ENCODE data around the gene EDA. TPM values are rescaled to one million over a fixed set of nuclear protein-coding genes. Genes with fewer than 3 reads are reported as not detected.

The EDA gene
- not detected for polyA plus RNA-seq

GRCh38 chrX:69615779-69616456 is at the start of gene EDA:
TSS of gene EDA (plus strand) at chrX:69616113.
- peaks cover 0 to 7% (median 2%) of the 10 kb centered on the region in 3 donors for H3K27me3 Mint-ChIP-seq (ENCODE audit: low read depth in 3 of 3)
- no peaks in the 10 kb centered on the region for H3K36me3 Mint-ChIP-seq
- H3K4me1 Mint-ChIP-seq, result peaks cover 0 to 1% of the 10 kb centered on the region in 2 donors
- no peaks in the 10 kb centered on the region for H3K9me3 Mint-ChIP-seq
- no peak within 1 kb of the TSS for H3K27ac Mint-ChIP-seq
- H3K4me3 Mint-ChIP-seq, result peak within 1 kb of the TSS; percentile 32 to 69 (median 61)
- peak; percentile 3 to 19 (median 3) for DNase-seq

GRCh38 chrX:69568828-69569227 is 47.1 kb upstream of the EDA start:
- peaks cover 0 to 3% (median 0%) of the 10 kb centered on the region in 3 donors for H3K27me3 Mint-ChIP-seq (ENCODE audit: low read depth in 3 of 3)
- no peaks in the 10 kb centered on the region for H3K36me3 Mint-ChIP-seq
- H3K27ac Mint-ChIP-seq, result no peak overlapping the region
- DNase-seq, result no peak
- no peaks in the 10 kb centered on the region for H3K9me3 Mint-ChIP-seq
- H3K4me3 Mint-ChIP-seq, result no peak overlapping the region
- no peaks in the 10 kb centered on the region for H3K4me1 Mint-ChIP-seq

DNA sequence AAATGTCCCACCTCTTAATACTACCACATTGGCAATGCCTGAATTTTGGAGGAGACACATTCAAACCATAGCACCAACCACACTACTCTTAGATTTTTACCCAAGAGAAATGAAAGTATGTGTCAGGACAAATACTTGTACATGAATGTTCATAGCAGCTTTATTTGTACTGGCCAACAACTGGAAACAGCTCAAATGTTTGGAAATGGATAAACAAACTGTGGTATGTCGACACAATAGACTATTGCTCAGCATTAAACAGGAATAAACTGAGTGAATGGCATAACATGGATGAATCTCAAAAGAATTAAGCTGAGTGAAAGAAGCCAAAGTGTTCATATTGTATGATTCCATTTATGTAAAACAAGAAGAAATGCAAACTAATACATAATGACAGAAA is 18.5 kb upstream of the EDA start:
- Mint-ChIP-seq H3K4me1 (no peaks in the 10 kb centered on the region), H3K27me3 (ENCODE audit: low read depth in 3 of 3) (peaks cover 0 to 8% (median 3%) of the 10 kb centered on the region in 3 donors), H3K4me3 (no peak overlapping the region), H3K27ac (no peak overlapping the region), H3K36me3 (no peaks in the 10 kb centered on the region), H3K9me3 (no peaks in the 10 kb centered on the region)
- no peak for DNase-seq

GRCh38 chrX:69600182-69600581 is 15.7 kb upstream of the EDA start:
- H3K36me3 Mint-ChIP-seq, result no peaks in the 10 kb centered on the region
- H3K4me3 Mint-ChIP-seq, result no peak overlapping the region
- H3K27me3 Mint-ChIP-seq (ENCODE audit: low read depth in 3 of 3), result peaks cover 0 to 3% (median 3%) of the 10 kb centered on the region in 3 donors
- no peaks in the 10 kb centered on the region for H3K9me3 Mint-ChIP-seq
- H3K27ac Mint-ChIP-seq, result no peak overlapping the region
- no peaks in the 10 kb centered on the region for H3K4me1 Mint-ChIP-seq
- no peak for DNase-seq

- H3K4me1 Mint-ChIP-seq, result no peaks in the 10 kb centered on the region
- H3K27ac Mint-ChIP-seq, result no peak overlapping the region
- H3K4me3 Mint-ChIP-seq, result no peak overlapping the region
- no peak for DNase-seq
- H3K36me3 Mint-ChIP-seq, result no peaks in the 10 kb centered on the region
- H3K27me3 Mint-ChIP-seq (ENCODE audit: low read depth in 3 of 3), result peaks cover 0 to 1% (median 0%) of the 10 kb centered on the region in 3 donors
- H3K9me3 Mint-ChIP-seq, result no peaks in the 10 kb centered on the region
Observed at GRCh38 chrX:69603566-69604194, 12.2 kb upstream of the EDA start.

DNA sequence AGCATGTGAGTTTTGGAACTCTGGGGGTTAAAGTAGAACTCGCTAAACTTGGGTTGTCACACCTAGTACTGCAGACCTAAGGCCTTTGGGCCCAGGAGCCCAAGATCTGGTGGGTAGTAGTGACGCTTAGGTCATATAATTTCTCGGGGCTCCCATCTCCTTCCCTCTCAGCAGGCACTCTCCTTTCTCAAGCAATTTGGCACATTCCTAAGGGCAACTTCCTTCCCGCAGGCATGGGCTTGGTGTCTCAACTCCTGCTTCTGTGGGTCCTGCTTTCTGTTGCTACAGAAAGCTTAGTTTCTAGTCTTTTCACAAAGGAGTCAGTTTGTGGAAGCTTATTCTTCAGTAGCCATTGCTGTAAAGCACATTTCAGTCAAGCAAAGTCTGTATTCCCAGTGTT is 10.4 kb upstream of the EDA start:
- H3K27ac Mint-ChIP-seq, result no peak overlapping the region
- no peaks in the 10 kb centered on the region for H3K4me1 Mint-ChIP-seq
- no peak for DNase-seq
- H3K4me3 Mint-ChIP-seq, result no peak overlapping the region
- H3K36me3 Mint-ChIP-seq, result no peaks in the 10 kb centered on the region
- H3K27me3 Mint-ChIP-seq (ENCODE audit: low read depth in 3 of 3), result peaks cover 0 to 1% (median 0%) of the 10 kb centered on the region in 3 donors
- no peaks in the 10 kb centered on the region for H3K9me3 Mint-ChIP-seq

DNA sequence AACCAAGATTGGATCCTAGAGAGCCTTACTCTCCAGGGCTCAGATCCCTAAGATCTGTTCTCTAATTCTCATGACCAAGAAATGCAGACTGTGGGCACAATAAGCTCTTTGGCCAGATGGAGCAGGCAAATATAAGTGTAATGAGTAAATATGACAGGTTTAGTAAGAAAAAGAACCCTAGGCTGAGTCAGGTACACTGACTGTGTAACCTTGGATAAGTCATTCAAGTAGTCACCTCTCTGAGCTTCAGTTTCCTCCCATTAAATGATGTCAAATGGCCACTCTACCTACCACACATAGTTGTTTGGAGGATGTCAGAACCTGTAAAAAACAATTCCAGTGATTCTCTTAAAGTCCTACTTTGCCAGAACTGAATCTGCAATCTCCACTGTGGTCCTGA is 8.3 kb upstream of the EDA start:
- Mint-ChIP-seq H3K4me1 (no peaks in the 10 kb centered on the region), H3K36me3 (no peaks in the 10 kb centered on the region), H3K27ac (no peak overlapping the region), H3K4me3 (no peak overlapping the region), H3K9me3 (no peaks in the 10 kb centered on the region), H3K27me3 (ENCODE audit: low read depth in 3 of 3) (peaks cover 0 to 1% (median 0%) of the 10 kb centered on the region in 3 donors)
- no peak for DNase-seq

- no peaks in the 10 kb centered on the region for H3K36me3 Mint-ChIP-seq
- no peak overlapping the region for H3K27ac Mint-ChIP-seq
- no peak overlapping the region for H3K4me3 Mint-ChIP-seq
- DNase-seq, result no peak
- H3K9me3 Mint-ChIP-seq, result no peaks in the 10 kb centered on the region
- H3K27me3 Mint-ChIP-seq (ENCODE audit: low read depth in 3 of 3), result peaks cover 0 to 7% (median 2%) of the 10 kb centered on the region in 3 donors
- H3K4me1 Mint-ChIP-seq, result peaks cover 0 to 1% of the 10 kb centered on the region in 2 donors
Observed at GRCh38 chrX:69613946-69614345, 2.0 kb upstream of the EDA start.

DNA sequence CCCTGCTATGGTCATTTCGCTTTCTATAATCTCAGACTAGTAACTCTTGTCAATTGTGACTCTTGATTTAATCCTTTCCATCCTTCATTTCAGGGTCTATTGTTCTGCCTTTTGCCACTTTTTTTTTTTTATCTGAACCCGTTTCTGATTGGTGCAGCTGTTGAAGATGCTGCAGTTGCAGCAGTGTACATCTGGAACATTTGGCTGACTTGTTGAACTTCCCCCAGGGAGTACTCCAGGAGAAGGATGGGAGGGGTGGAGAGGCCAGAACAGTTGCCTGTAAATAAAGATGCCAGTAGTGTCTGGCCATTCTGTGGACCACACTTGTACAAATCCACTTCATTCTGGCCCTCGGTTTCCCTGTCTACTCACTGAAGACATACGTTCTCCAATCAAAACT is 1.0 kb upstream of the EDA start:
- Mint-ChIP-seq H3K27me3 (ENCODE audit: low read depth in 3 of 3) (peaks cover 0 to 7% (median 2%) of the 10 kb centered on the region in 3 donors), H3K27ac (no peak overlapping the region), H3K9me3 (no peaks in the 10 kb centered on the region), H3K4me3 (no peak overlapping the region), H3K4me1 (peaks cover 0 to 1% of the 10 kb centered on the region in 2 donors), H3K36me3 (no peaks in the 10 kb centered on the region)
- DNase-seq, result no peak

- H3K4me1 Mint-ChIP-seq, result peaks cover 0 to 1% of the 10 kb centered on the region in 2 donors
- no peak for DNase-seq
- peak overlapping the region in 4 of 5 donors; percentile 8 to 56 (median 38) for H3K4me3 Mint-ChIP-seq
- H3K36me3 Mint-ChIP-seq, result no peaks in the 10 kb centered on the region
- H3K9me3 Mint-ChIP-seq, result no peaks in the 10 kb centered on the region
- H3K27me3 Mint-ChIP-seq (ENCODE audit: low read depth in 3 of 3), result peaks cover 0 to 7% (median 2%) of the 10 kb centered on the region in 3 donors
- H3K27ac Mint-ChIP-seq, result no peak overlapping the region
Observed at GRCh38 chrX:69615342-69615741, 571 bp upstream of the EDA start.

DNA sequence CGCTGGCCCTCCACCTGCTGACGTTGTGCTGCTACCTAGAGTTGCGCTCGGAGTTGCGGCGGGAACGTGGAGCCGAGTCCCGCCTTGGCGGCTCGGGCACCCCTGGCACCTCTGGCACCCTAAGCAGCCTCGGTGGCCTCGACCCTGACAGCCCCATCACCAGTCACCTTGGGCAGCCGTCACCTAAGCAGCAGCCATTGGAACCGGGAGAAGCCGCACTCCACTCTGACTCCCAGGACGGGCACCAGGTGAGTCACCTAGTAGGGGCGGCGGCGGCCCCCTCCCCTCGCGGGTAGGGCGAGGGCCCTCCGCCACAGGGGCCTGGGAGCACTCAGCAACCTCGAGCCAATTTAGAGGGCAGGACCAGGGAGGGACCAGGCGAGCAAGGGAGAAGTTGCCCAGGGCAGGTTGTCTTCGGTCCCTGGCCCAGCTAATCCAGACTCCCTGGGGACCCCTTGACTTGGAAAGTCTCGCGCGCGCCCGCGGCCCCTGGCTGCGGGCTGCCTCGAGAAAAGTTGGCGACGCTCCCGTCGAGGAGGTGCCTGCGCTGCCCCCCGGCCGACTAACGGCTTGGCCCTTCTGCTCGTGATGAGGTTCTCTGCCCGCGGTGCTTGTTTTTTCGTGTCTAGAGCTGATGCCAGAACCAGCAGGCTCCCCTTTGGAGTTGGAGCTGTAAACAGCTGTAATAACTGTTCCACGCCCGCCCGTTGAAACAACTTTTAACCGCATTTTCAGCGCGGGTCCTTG is 717 bp downstream of the EDA start:
- peak overlapping the region; percentile 32 to 69 (median 61) for H3K4me3 Mint-ChIP-seq

DNA sequence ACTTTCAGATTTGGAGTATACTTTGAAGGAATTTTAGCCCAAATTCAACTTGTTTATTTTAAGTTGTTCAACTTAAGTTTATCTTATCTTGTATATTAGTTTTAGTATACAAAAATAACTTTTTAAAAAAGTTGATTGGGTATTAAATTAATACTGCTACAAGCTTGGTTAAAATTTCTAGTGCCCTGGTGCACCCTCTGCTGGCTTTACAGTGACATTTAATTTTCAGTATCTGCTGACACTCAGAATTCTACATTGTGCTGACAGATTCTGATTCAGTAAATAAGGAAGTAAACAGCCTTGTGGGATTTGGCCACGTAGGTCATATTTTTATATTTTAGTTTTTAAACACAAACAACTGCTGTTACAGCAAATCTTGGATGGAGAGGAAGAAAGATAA is 2.9 kb downstream of the EDA start:
- peaks cover 0 to 2% (median 0%) of the 10 kb centered on the region in 6 donors for H3K9me3 Mint-ChIP-seq
- H3K4me3 Mint-ChIP-seq, result no peak overlapping the region
- DNase-seq, result no peak
- H3K36me3 Mint-ChIP-seq, result no peaks in the 10 kb centered on the region
- peaks cover 2 to 5% (median 3%) of the 10 kb centered on the region in 3 donors for H3K27me3 Mint-ChIP-seq (ENCODE audit: low read depth in 3 of 3)
- no peak overlapping the region for H3K27ac Mint-ChIP-seq
- peaks cover 0 to 1% of the 10 kb centered on the region in 2 donors for H3K4me1 Mint-ChIP-seq

More for the DNA sequence above, 717 bp downstream of the EDA start:
- H3K9me3 Mint-ChIP-seq, result peaks cover 0 to 2% (median 0%) of the 10 kb centered on the region in 6 donors
- no peaks in the 10 kb centered on the region for H3K36me3 Mint-ChIP-seq
- H3K27ac Mint-ChIP-seq, result no peak overlapping the region
- peaks cover 0 to 1% of the 10 kb centered on the region in 2 donors for H3K4me1 Mint-ChIP-seq
- no peak for DNase-seq
- peaks cover 0 to 7% (median 2%) of the 10 kb centered on the region in 3 donors for H3K27me3 Mint-ChIP-seq (ENCODE audit: low read depth in 3 of 3)

GRCh38 chrX:69626129-69626528 is 10.2 kb downstream of the EDA start:
- Mint-ChIP-seq H3K27ac (no peak overlapping the region), H3K27me3 (ENCODE audit: low read depth in 3 of 3) (peaks cover 0 to 5% (median 2%) of the 10 kb centered on the region in 3 donors), H3K9me3 (peaks cover 0 to 3% (median under 1%) of the 10 kb centered on the region in 6 donors), H3K4me3 (no peak overlapping the region), H3K4me1 (no peaks in the 10 kb centered on the region), H3K36me3 (no peaks in the 10 kb centered on the region)
- no peak for DNase-seq

DNA sequence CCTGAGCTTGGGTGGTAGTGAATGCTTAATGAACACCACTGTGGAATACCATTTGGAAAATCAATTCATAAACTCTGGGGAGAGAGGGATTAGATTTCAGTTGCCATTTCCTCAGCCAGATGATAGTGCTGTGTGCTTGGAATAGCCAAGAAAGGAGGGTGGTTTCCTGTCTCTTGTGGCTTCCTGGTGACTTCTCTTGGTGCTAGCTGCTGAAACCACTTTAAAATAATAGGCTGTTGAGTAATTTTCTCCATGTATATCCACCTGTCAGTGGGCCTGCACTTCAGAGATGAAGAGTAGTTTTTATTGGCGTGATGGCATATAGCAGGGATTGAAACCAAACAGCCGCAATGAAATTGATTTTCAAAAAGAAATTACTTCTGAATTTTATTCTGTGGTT is 11.8 kb downstream of the EDA start:
- peaks cover 0 to 5% (median 2%) of the 10 kb centered on the region in 3 donors for H3K27me3 Mint-ChIP-seq (ENCODE audit: low read depth in 3 of 3)
- H3K4me3 Mint-ChIP-seq, result no peak overlapping the region
- no peaks in the 10 kb centered on the region for H3K4me1 Mint-ChIP-seq
- H3K9me3 Mint-ChIP-seq, result peaks cover 0 to 3% (median 0%) of the 10 kb centered on the region in 6 donors
- no peak overlapping the region for H3K27ac Mint-ChIP-seq
- no peaks in the 10 kb centered on the region for H3K36me3 Mint-ChIP-seq
- DNase-seq, result no peak
